GM12878 (cell line): ENCODE results near the gene PPP1R1C. TPM values are rescaled to one million over a fixed set of nuclear protein-coding genes. Genes with fewer than 3 reads are reported as not detected.

ENCODE experiments used
- ATAC-seq: fragments of 200-7000 bp; cut with Tn5 transposase; 3 replicates; pipeline ENCODE4 v1.9.1; 2020; ENCODE audit warnings: mild to moderate bottlenecking, moderate library complexity
- BruUV-seq: library from RNA; stranded (reverse); fragments of 400-500 nt; replicated peaks from 2 replicates; lab custom pipeline; 2021; lab: Mats Ljungman, UMichigan
- CTCF ChIA-PET: fragments of 300-600 bp; sonication (Branson Sonifier 250); formaldehyde crosslinking; extraction: SDS; loops from one replicate; lab custom pipeline; 2021; ENCODE audit warnings: inconsistent platforms; lab: Yijun Ruan, JAX
- POLR2A ChIA-PET: fragments of 350-600 bp; formaldehyde crosslinking; extraction: SDS; loops from one replicate; lab custom pipeline; 2021; ENCODE audit warnings: inconsistent platforms; lab: Charles Lee
- RAD21 ChIA-PET: fragments of 300-600 bp; sonication (Branson Sonifier 250); formaldehyde crosslinking; loops from one replicate; lab custom pipeline; 2023; ENCODE audit warnings: antibody characterized with exemption; ENCODE audit not compliant: unreplicated experiment; lab: Charles Lee
- SMC1A ChIA-PET: fragments of 300-600 bp; sonication (Branson Sonifier 250); formaldehyde crosslinking; loops from one replicate; lab custom pipeline; 2023; ENCODE audit not compliant: unreplicated experiment, uncharacterized antibody; lab: Charles Lee
- DNase-seq: peaks from one replicate; pipeline ENCODE4 v3.0.0-alpha.2; 2011; ENCODE audit warnings: low read depth, low spot score
- FAIRE-seq: peaks from 3 replicates; lab custom pipeline; 2011; peaks lifted over from hg19 to GRCh38; lab: Jason Lieb, UNC
- H2AFZ ChIP-seq: 2 replicates; pipeline ENCODE4 v1.6.0; 2011; ENCODE audit warnings: low read depth, low read length, control low read depth; ENCODE audit not compliant: control insufficient read depth
- H3K27ac ChIP-seq: 2 replicates; pipeline ENCODE4 v1.5.1; 2011; ENCODE audit warnings: control low read depth; ENCODE audit not compliant: control insufficient read depth, insufficient read depth
- H3K27me3 ChIP-seq, 2 experiments: replicated peaks in 1 of 2; 2 replicates each; pipeline versions ENCODE4 v1.6.0 to v1.6.1; 2011; ENCODE audit warnings: low read length in 1 of 2; ENCODE audit not compliant: control insufficient read depth in 2 of 2, insufficient read depth in 2 of 2
- H3K36me3 ChIP-seq, 2 experiments: 2 replicates each; pipeline ENCODE4 v1.5.1; 2011; ENCODE audit warnings: low read length in 1 of 2; ENCODE audit not compliant: control insufficient read depth in 2 of 2, insufficient read depth in 2 of 2
- H3K4me1 ChIP-seq: 2 replicates; pipeline ENCODE4 v1.6.1; 2011; ENCODE audit warnings: mild to moderate bottlenecking, low read length, moderate library complexity, mixed read lengths; ENCODE audit not compliant: control insufficient read depth, insufficient read depth
- H3K4me2 ChIP-seq: 2 replicates; pipeline ENCODE4 v1.6.0; 2011; ENCODE audit warnings: control low read depth; ENCODE audit not compliant: control insufficient read depth, insufficient read depth
- H3K4me3 ChIP-seq: fragments of 200-600 bp; sonication (generic); 2 replicates; pipeline ENCODE4 v1.5.1; 2016
- H3K79me2 ChIP-seq: 2 replicates; pipeline ENCODE4 v1.6.0; 2011; ENCODE audit warnings: low read length; ENCODE audit not compliant: control insufficient read depth, insufficient read depth
- H3K9ac ChIP-seq: 2 replicates; pipeline ENCODE4 v1.8.0; 2011; ENCODE audit warnings: low read length, control low read depth, mixed read lengths; ENCODE audit not compliant: control insufficient read depth, insufficient read depth
- H3K9me3 ChIP-seq: replicated peaks from 3 replicates; pipeline ENCODE4 v1.5.1; 2011; ENCODE audit warnings: mild to moderate bottlenecking, low read length; ENCODE audit not compliant: control insufficient read depth, insufficient read depth
- H4K20me1 ChIP-seq: 2 replicates; pipeline ENCODE4 v1.6.0; 2011; ENCODE audit not compliant: control insufficient read depth, insufficient read depth
- EP300 ChIP-seq, 2 experiments: fragments of 150-350 bp in 1 of 2; IDR thresholded peaks; 2 replicates each; pipeline ENCODE4 v1.6.1; 2011 to 2012; ENCODE audit warnings: low read depth in 2 of 2, low read length in 2 of 2, borderline replicate concordance in 1 of 2, improper control_type of control experiment in 1 of 2, inconsistent platforms in 1 of 2; ENCODE audit not compliant: control insufficient read depth in 1 of 2
- ESRRA ChIP-seq: IDR thresholded peaks from 2 replicates; pipeline ENCODE4 v1.6.1; 2012; ENCODE audit warnings: mild to moderate bottlenecking, low read length, improper control_type of control experiment
- FOXK2 ChIP-seq: fragments of 450-650 bp; IDR thresholded peaks from 2 replicates; pipeline ENCODE4 v1.6.1; 2017; ENCODE audit warnings: mild to moderate bottlenecking, moderate library complexity
- GATAD2B ChIP-seq: fragments of 450-650 bp; conservative IDR thresholded peaks from 2 replicates; pipeline ENCODE4 v1.6.1; 2017; ENCODE audit warnings: low read depth, mild to moderate bottlenecking, moderate library complexity
- JUNB ChIP-seq: IDR thresholded peaks from 2 replicates; pipeline ENCODE4 v1.6.1; 2016; ENCODE audit warnings: antibody characterized with exemption, mild to moderate bottlenecking
- KDM1A ChIP-seq: fragments of 200-600 bp; sonication (generic); IDR thresholded peaks from 2 replicates; pipeline ENCODE4 v1.6.1; 2016; ENCODE audit warnings: borderline replicate concordance
- RAD51 ChIP-seq: fragments of 450-650 bp; IDR thresholded peaks from 2 replicates; pipeline ENCODE4 v1.6.1; 2016; ENCODE audit warnings: moderate library complexity, mild to moderate bottlenecking, inconsistent platforms
- RCOR1 ChIP-seq: conservative IDR thresholded peaks from 2 replicates; pipeline ENCODE4 v1.6.1; 2012; ENCODE audit warnings: low read depth, low read length, improper control_type of control experiment
- STAT1 ChIP-seq: fragments of 450-650 bp; conservative IDR thresholded peaks from 2 replicates; pipeline ENCODE4 v1.6.1; 2014; ENCODE audit warnings: antibody characterized with exemption, mild to moderate bottlenecking
- SUPT20H ChIP-seq: IDR thresholded peaks from 2 replicates; pipeline ENCODE4 v1.6.1; 2011; ENCODE audit warnings: low read depth, mild to moderate bottlenecking, low read length, moderate library complexity, borderline replicate concordance; ENCODE audit not compliant: control insufficient read depth
- WRNIP1 ChIP-seq: IDR thresholded peaks from 2 replicates; pipeline ENCODE4 v1.6.1; 2011; ENCODE audit warnings: low read depth, low read length, improper control_type of control experiment, borderline replicate concordance
- YY1 ChIP-seq: IDR thresholded peaks from 2 replicates; pipeline ENCODE4 v1.6.1; 2011; ENCODE audit warnings: low read depth, mild to moderate bottlenecking, low read length
- ZNF217 ChIP-seq: fragments of 450-650 bp; IDR thresholded peaks from 2 replicates; pipeline ENCODE4 v1.6.1; 2017; ENCODE audit warnings: antibody characterized with exemption, mild to moderate bottlenecking
- ZNF384 ChIP-seq: IDR thresholded peaks from 2 replicates; pipeline ENCODE4 v1.6.1; 2012; ENCODE audit warnings: low read depth, mild to moderate bottlenecking, low read length, improper control_type of control experiment, borderline replicate concordance
- WGBS: methylation state at CpG from one replicate; pipeline ENCODE4 v1.1.6; 2016; ENCODE audit warnings: low lambda C conversion rate; ENCODE audit not compliant: insufficient replicate concordance, insufficient coverage; ENCODE audit errors: missing lambda C conversion rate; 5-methylcytosine and 5-hydroxymethylcytosine counted together
- in situ Hi-C: fragments of 300-500 bp; cut with MboI; formaldehyde crosslinking; loops from 9 replicates; pipeline ENCODE4 v1.14.3; 2018; ENCODE audit warnings: mixed read lengths
- intact Hi-C: fragments of 100-400 bp; cut with micrococcal nuclease; formaldehyde crosslinking; loops from one replicate; pipeline ENCODE4 v1.14.2; 2022; ENCODE audit not compliant: unreplicated experiment
- polyA plus RNA-seq, 11 experiments: library from polyadenylated mRNA; depleted of rRNA in 4 of 11; unstranded in 6 of 11; stranded (reverse) in 5 of 11; fragments of >200 nt; fragmentation: Nextera tagmentation in 4 of 11; fragmentation: Illumina TruSeq in 1 of 11; extraction: Ambion mirVana in 4 of 11; extraction: Trizol in 1 of 11; gene quantifications; 1 replicate in 1 of 11; 2 replicates in 10 of 11; pipeline versions ENCODE4 v1.2.1 to v1.2.3, GENCODE V29; 2011 to 2016; ENCODE audit warnings: inconsistent platforms in 2 of 11, missing spikeins in 2 of 11, low read depth in 1 of 11
- total RNA-seq, 4 experiments: library from RNA; depleted of rRNA in 3 of 4; stranded (reverse); fragments of >200 nt in 3 of 4; fragmentation: Illumina TruSeq in 1 of 4; extraction: Trizol in 1 of 4; gene quantifications; 2 replicates each; pipeline versions ENCODE4 v1.2.1 to v1.2.3, GENCODE V29; 2013 to 2021
- TF ChIP-seq, protein P1 (sequence below): IDR thresholded peaks from 2 replicates; pipeline ENCODE4 v1.6.1; 2012; ENCODE audit warnings: low read depth, low read length, improper control_type of control experiment
- TF ChIP-seq, protein P2 (sequence below): IDR thresholded peaks from 2 replicates; pipeline ENCODE4 v1.6.1; 2011; ENCODE audit warnings: borderline replicate concordance, low read depth, mild to moderate bottlenecking, moderate library complexity, mixed read lengths, low read length; ENCODE audit not compliant: insufficient read depth; ENCODE audit errors: extremely low read length
- TF ChIP-seq, protein P3 (sequence below): IDR thresholded peaks from 2 replicates; pipeline ENCODE4 v1.6.1; 2011; ENCODE audit warnings: low read depth, low read length, improper control_type of control experiment, borderline replicate concordance

PPP1R1C gene
- total and polyA plus RNA-seq, 10 of the 15 experiments (the other 5 are each of a cell fraction or from before 2014, with no cell fraction given): 0.11 TPM; not detected in 9

- DNase-seq (peak; percentile 57), ATAC-seq (peak; percentile 98), FAIRE-seq (peak; percentile 85)
- Histone ChIP-seq H3K36me3 (no peaks in the 10 kb centered on the region), H2AFZ (no peak overlapping the region), H4K20me1 (no peaks in the 10 kb centered on the region), H3K27ac (peak overlapping the region; percentile 44), H3K4me3 (peak overlapping the region; percentile 18; the same call in 1 of the 2 replicates), H3K9ac (no peak overlapping the region), H3K9me3 (no peaks in the 10 kb centered on the region), H3K4me1 (peaks cover 17% of the 10 kb centered on the region), H3K79me2 (no peaks in the 10 kb centered on the region), H3K4me2 (peak overlapping the region; percentile 69), H3K27me3 (peaks cover 0 to 4% of the 10 kb centered on the region in 2 experiments; a peak in 1 of 4 replicates)
- BruUV-seq: no TSS peak
- POLR2A ChIA-PET: no interaction called here
- SMC1A ChIA-PET: interaction anchor here (0.6 to 1.6 kb wide), 5 partner anchors 10 to 334 kb away, joined by 3 to 4 read pairs (median 3); no protein-coding TSS in a partner anchor
- CTCF ChIA-PET: no interaction called here
- 0% methylated on average over 2 of the region's 2 CpGs for WGBS
- intact Hi-C loops: loop anchor here (10.0 kb wide), 1 partner anchor 887 kb away; no protein-coding TSS in a partner anchor
- in situ Hi-C loops: no loop called here
- RAD21 ChIA-PET: interaction anchor here (1.0 kb wide), 1 partner anchor 12 kb away, joined by 4 read pairs; no protein-coding TSS in a partner anchor
- TF ChIP-seq ZNF217 (peak; percentile 55; the same call in 1 of the 2 replicates), GATAD2B (peak; percentile 72; the same call in 1 of the 2 replicates), WRNIP1 (no peak), FOXK2 (no peak), SUPT20H (no peak), JUNB (no peak), KDM1A (no peak), ZNF384 (no peak; the same call in 1 of the 2 replicates), RAD51 (no peak), ESRRA (no peak), YY1 (no peak), RCOR1 (no peak), EP300 (IDR thresholded peaks at IDR 0.05; ENCODE audit: borderline replicate concordance in 1 of 2, control insufficient read depth in 1 of 2, low read depth in 2 of 2, low read length in 2 of 2) (peak; percentile 63 to 91; a peak in 3 of 4 replicates), STAT1 (no peak)
- TF ChIP-seq, protein P1, sequence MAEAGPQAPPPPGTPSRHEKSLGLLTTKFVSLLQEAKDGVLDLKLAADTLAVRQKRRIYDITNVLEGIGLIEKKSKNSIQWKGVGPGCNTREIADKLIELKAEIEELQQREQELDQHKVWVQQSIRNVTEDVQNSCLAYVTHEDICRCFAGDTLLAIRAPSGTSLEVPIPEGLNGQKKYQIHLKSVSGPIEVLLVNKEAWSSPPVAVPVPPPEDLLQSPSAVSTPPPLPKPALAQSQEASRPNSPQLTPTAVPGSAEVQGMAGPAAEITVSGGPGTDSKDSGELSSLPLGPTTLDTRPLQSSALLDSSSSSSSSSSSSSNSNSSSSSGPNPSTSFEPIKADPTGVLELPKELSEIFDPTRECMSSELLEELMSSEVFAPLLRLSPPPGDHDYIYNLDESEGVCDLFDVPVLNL: no peak
- TF ChIP-seq, protein P2, sequence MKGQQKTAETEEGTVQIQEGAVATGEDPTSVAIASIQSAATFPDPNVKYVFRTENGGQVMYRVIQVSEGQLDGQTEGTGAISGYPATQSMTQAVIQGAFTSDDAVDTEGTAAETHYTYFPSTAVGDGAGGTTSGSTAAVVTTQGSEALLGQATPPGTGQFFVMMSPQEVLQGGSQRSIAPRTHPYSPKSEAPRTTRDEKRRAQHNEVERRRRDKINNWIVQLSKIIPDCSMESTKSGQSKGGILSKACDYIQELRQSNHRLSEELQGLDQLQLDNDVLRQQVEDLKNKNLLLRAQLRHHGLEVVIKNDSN: no peak
- TF ChIP-seq, protein P3, sequence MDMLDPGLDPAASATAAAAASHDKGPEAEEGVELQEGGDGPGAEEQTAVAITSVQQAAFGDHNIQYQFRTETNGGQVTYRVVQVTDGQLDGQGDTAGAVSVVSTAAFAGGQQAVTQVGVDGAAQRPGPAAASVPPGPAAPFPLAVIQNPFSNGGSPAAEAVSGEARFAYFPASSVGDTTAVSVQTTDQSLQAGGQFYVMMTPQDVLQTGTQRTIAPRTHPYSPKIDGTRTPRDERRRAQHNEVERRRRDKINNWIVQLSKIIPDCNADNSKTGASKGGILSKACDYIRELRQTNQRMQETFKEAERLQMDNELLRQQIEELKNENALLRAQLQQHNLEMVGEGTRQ: no peak; the same call in 1 of the 2 replicates
These were observed 5.7 kb downstream of the PPP1R1C start for GRCh38 chr2:181991171-181991885.
